A549 (cell line): ENCODE results near the gene ABHD11.

Source experiments
- CBX2 ChIP-seq: fragments of 200-600 bp; sonication (generic); IDR thresholded peaks from 2 replicates; pipeline ENCODE4 v1.6.1; 2016; ENCODE audit warnings: low read depth, mild to moderate bottlenecking, borderline replicate concordance
- CEBPB ChIP-seq, 2 experiments: fragments of >200 bp in 1 of 2; sonication (Bioruptor Twin) in 1 of 2; formaldehyde crosslinking in 1 of 2; IDR thresholded peaks; 2 replicates each; pipeline ENCODE4 v1.6.1; 2012 to 2016
- CHD2 ChIP-seq: fragments of 150-350 bp; IDR thresholded peaks from 2 replicates; pipeline ENCODE4 v1.6.1; 2014; ENCODE audit warnings: low read length; ENCODE audit not compliant: partially characterized antibody
- CTCF ChIP-seq: fragments of >200 bp; sonication (Bioruptor Twin); formaldehyde crosslinking; IDR thresholded peaks from 3 replicates; pipeline ENCODE4 v1.5.1; 2016
- EP300 ChIP-seq, 2 experiments: fragments of >200 bp; sonication (Bioruptor Twin); formaldehyde crosslinking; IDR thresholded peaks; 2 replicates in 1 of 2; 3 replicates in 1 of 2; pipeline ENCODE4 v1.6.1; 2016 to 2017
- JUN ChIP-seq, 2 experiments: fragments of >200 bp; sonication (Bioruptor Twin); formaldehyde crosslinking; IDR thresholded peaks; 2 replicates in 1 of 2; 3 replicates in 1 of 2; pipeline ENCODE4 v1.6.1; 2016 to 2017
- MAX ChIP-seq: IDR thresholded peaks from 2 replicates; pipeline ENCODE4 v1.6.1; 2012
- MYC ChIP-seq: IDR thresholded peaks from 2 replicates; pipeline ENCODE4 v1.6.1; 2012; ENCODE audit warnings: mild to moderate bottlenecking, inconsistent platforms, low read length, improper control_type of control experiment, borderline replicate concordance
- PBX3 ChIP-seq: IDR thresholded peaks from 2 replicates; pipeline ENCODE4 v1.6.1; 2012
- RAD21 ChIP-seq, 2 experiments: fragments of >200 bp in 1 of 2; sonication (Bioruptor Twin) in 1 of 2; formaldehyde crosslinking in 1 of 2; IDR thresholded peaks in 1 of 2; conservative IDR thresholded peaks in 1 of 2; 2 replicates in 1 of 2; 3 replicates in 1 of 2; pipeline ENCODE4 v1.6.1; 2012 to 2018; ENCODE audit warnings: inconsistent platforms in 1 of 2
- SMC3 ChIP-seq: fragments of >200 bp; sonication (Bioruptor Twin); formaldehyde crosslinking; IDR thresholded peaks from 3 replicates; pipeline ENCODE4 v1.6.1; 2018; ENCODE audit warnings: inconsistent platforms
- ZNF302 ChIP-seq: fragments of 250-450 bp; sonication (Bioruptor Pico); IDR thresholded peaks from 2 replicates; pipeline ENCODE4 v1.9.0; 2021; ENCODE audit warnings: inconsistent platforms, mild to moderate bottlenecking, moderate library complexity
- ZSCAN20 ChIP-seq: fragments of 250-450 bp; sonication (Bioruptor Pico); IDR thresholded peaks from 2 replicates; pipeline ENCODE4 v1.8.0; 2022; ENCODE audit warnings: mild to moderate bottlenecking, moderate library complexity

- TF ChIP-seq CTCF (no peak), PBX3 (no peak), SMC3 (no peak), MAX (no peak), ZSCAN20 (CRISPR knock-in tag) (no peak), EP300 (IDR thresholded peaks at IDR 0.05) (no peak), MYC (no peak), RAD21 (conservative IDR thresholded peaks at IDR 0.05 in 1 of 2, IDR thresholded peaks at IDR 0.05 in 1 of 2) (no peak), CBX2 (no peak), JUN (IDR thresholded peaks at IDR 0.05) (no peak), ZNF302 (no peak), CEBPB (IDR thresholded peaks at IDR 0.05) (no peak), CHD2 (no peak)
These were observed 30.9 kb upstream of the ABHD11 start for GRCh38 chr7:73769481-73770001.
